Measurements from ENCODE around the gene IRF6. TPM values are rescaled to one million over a fixed set of nuclear protein-coding genes. Genes with fewer than 3 reads are reported as not detected.

IRF6 gene
- total RNA-seq, 6 experiments from 2014 or later, result 24.9 to 33.9 (median 28.9) TPM

DNA sequence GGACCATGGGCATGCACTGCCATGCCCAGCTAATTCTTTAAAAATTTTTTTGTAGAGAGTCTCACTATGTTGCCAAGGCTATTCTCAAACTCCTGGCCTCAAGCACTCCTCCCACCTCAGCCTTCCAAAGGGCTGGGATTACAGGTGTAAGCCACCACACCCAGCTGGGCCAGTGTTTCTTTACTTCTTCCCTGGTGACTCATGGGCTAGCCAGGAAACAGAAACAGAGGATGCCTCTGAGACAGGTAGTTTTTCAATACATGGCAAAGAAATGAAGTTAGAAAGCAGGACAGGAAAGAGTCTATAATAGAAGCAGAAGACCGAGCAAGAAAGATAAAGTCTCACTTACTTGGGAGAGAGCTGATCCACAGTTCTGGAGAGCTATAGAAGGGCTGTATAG lies 14.0 kb downstream of the IRF6 start:
- no peak for TF ChIP-seq POLR2A (IDR thresholded peaks at IDR 0.05)
- TF ChIP-seq, protein P1, sequence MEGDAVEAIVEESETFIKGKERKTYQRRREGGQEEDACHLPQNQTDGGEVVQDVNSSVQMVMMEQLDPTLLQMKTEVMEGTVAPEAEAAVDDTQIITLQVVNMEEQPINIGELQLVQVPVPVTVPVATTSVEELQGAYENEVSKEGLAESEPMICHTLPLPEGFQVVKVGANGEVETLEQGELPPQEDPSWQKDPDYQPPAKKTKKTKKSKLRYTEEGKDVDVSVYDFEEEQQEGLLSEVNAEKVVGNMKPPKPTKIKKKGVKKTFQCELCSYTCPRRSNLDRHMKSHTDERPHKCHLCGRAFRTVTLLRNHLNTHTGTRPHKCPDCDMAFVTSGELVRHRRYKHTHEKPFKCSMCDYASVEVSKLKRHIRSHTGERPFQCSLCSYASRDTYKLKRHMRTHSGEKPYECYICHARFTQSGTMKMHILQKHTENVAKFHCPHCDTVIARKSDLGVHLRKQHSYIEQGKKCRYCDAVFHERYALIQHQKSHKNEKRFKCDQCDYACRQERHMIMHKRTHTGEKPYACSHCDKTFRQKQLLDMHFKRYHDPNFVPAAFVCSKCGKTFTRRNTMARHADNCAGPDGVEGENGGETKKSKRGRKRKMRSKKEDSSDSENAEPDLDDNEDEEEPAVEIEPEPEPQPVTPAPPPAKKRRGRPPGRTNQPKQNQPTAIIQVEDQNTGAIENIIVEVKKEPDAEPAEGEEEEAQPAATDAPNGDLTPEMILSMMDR (IDR thresholded peaks at IDR 0.05), result no peak
- DNase-seq, result no peak
- ATAC-seq, result no peak
- Histone ChIP-seq H3K27ac (no peak overlapping the region), H3K27me3 (no peaks in the 10 kb centered on the region), H3K4me1 (peaks cover 0 to 37% (median 15%) of the 10 kb centered on the region in 4 donors), H3K36me3 (peaks cover 0 to 34% (median 12%) of the 10 kb centered on the region in 4 donors), H3K9me3 (no peaks in the 10 kb centered on the region), H3K4me3 (no peak overlapping the region)
- 100% methylated on average over 1 of the region's 1 CpG for WGBS (ENCODE audit: insufficient coverage, low coverage, low lambda C conversion rate, missing lambda C conversion rate)
- intact Hi-C loops (cut with DNase I), result no loop called here

DNA sequence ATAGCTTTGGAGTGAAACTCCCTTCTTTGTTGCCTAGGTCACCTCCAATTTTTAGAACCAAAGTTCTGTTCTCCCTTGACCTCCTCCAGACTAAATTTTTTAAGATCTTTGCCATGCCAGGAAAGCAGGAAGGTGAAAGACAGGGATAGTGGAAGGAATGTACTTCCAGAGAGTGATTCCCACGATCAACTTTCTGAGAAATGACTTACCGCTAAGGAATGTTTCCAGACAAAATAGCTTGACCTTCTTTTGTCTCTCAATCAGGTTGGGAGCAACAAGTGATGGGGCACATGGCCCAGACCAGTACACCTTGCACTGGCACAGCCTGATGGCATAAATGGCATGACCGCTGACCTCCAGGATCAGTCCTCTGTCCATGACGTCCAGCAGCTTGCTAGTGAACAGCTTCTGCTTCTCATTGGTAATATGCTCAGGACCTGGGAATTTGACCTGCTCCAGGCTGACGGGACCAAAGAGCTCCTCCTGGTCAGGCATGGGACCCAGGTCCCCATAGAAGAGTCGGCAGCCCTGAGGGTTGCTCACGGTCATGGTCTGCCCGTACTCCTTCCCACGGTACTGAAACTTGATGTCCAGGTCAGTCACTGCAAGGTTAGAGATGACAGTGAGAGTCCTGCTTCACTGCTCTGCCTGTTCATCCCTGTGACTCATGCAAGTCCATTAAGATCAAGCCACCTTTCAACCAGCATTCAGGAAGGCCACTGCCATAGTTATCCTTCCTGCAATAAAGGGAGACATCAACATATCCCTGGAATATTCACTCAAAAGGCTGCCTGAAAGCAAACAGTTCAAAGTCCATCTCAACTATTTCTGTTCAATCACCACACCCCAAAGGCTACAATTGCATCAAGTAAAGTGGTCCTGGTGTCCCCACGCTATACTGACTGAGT lies 15.4 kb downstream of the IRF6 start:
- Histone ChIP-seq H3K27me3 (no peaks in the 10 kb centered on the region), H3K27ac (peak overlapping the region in 1 of 3 donors; percentile 29), H3K4me3 (no peak overlapping the region), H3K4me1 (peaks cover 0 to 46% (median 22%) of the 10 kb centered on the region in 4 donors), H3K36me3 (peaks cover 0 to 32% (median 10%) of the 10 kb centered on the region in 4 donors), H3K9me3 (no peaks in the 10 kb centered on the region)
- TF ChIP-seq POLR2A (IDR thresholded peaks at IDR 0.05), result no peak
- TF ChIP-seq, protein P1 (IDR thresholded peaks at IDR 0.05), result no peak
- 73% methylated on average over 4 of the region's 10 CpGs for WGBS (ENCODE audit: insufficient coverage, low coverage, low lambda C conversion rate, missing lambda C conversion rate)
- DNase-seq (no peak), ATAC-seq (peak; percentile 54 to 69 (median 60))
- intact Hi-C loops (cut with DNase I), result no loop called here

DNA sequence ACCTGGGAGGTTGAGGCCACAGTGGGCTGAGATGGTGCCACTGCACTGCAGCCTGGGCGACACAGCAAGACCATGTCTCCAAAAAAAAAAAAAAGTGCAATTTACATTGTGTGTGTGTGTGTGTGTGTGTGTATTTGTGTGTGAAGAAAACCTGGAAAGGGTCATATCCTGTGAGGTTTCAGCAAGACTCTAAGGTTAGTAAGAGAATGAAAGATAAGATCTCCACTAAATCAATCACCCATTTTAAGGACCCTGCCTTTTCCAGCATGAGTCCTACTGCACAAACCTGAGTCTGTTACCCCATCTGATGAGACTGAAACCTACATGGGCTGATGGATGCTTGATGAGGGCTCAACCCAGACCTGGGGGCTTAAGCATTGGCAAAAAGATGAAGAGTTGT lies 16.7 kb downstream of the IRF6 start:
- intact Hi-C loops (cut with DNase I), result no loop called here

DNA sequence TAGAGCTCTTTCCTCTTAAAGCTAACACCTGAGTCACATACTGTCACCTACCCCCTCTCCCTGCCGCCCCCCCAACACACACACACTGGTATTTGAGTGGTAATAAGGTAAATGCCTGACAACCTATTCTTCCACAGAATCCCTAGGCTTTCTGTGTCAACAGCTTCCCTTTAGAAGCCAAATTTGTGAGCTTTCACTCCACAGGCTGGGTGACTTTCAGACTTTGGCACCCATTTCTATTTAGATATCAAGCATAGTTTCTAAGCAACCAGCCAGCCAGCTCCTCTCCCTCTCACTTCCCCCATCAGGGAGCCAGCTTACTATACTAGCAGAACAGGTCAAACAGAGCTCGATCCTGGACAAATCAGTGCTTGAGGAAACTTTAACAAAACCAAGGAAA lies 18.4 kb downstream of the IRF6 start:
- Histone ChIP-seq H3K27ac (peak overlapping the region in 2 of 3 donors; percentile 84 to 88), H3K4me3 (peak overlapping the region in 1 of 3 donors; percentile 1), H3K4me1 (peaks cover 0 to 53% (median 23%) of the 10 kb centered on the region in 4 donors), H3K36me3 (peaks cover 0 to 12% (median 3%) of the 10 kb centered on the region in 4 donors), H3K27me3 (no peaks in the 10 kb centered on the region), H3K9me3 (no peaks in the 10 kb centered on the region)
- TF ChIP-seq, protein P1 (IDR thresholded peaks at IDR 0.05), result no peak
- intact Hi-C loops (cut with DNase I), result no loop called here
- 13% methylated on average over 2 of the region's 2 CpGs for WGBS (ENCODE audit: insufficient coverage, low coverage, low lambda C conversion rate, missing lambda C conversion rate)
- DNase-seq, result peak in 2 of 3 donors; percentile 60 to 77
- peak; percentile 69 to 80 (median 76) for ATAC-seq

More for the DNA sequence above, 16.7 kb downstream of the IRF6 start:
- Histone ChIP-seq H3K4me3 (no peak overlapping the region), H3K27ac (peak overlapping the region in 1 of 3 donors; percentile 84), H3K27me3 (no peaks in the 10 kb centered on the region), H3K36me3 (peaks cover 0 to 21% (median 3%) of the 10 kb centered on the region in 4 donors), H3K9me3 (no peaks in the 10 kb centered on the region), H3K4me1 (peaks cover 0 to 46% (median 22%) of the 10 kb centered on the region in 4 donors)
- DNase-seq (no peak), ATAC-seq (no peak)
- TF ChIP-seq POLR2A (IDR thresholded peaks at IDR 0.05), result no peak
- TF ChIP-seq, protein P1 (IDR thresholded peaks at IDR 0.05), result no peak
- 100% methylated on average over 1 of the region's 1 CpG for WGBS (ENCODE audit: insufficient coverage, low coverage, low lambda C conversion rate, missing lambda C conversion rate)

Measured in right lobe of liver (tissue), 6 donors.